ENCODE measurements around the gene HOXC11.

Gene HOXC11

GRCh38 chr12:53977596-53978445 lies 4.9 kb downstream of the HOXC11 start:
- in situ Hi-C loops (cut with MboI; ENCODE audit: low sequenced_read_pairs, unreplicated experiment) = no loop called here
- no peak for TF ChIP-seq CTCF (IDR thresholded peaks at IDR 0.05; ENCODE audit: borderline replicate concordance, control extremely low read depth, extremely low read depth, insufficient read depth, missing control alignments)
- DNase-seq (ENCODE audit: low spot score) = no peak

GRCh38 chr12:53978477-53979356 lies 5.8 kb downstream of the HOXC11 start:
- TF ChIP-seq CTCF (IDR thresholded peaks at IDR 0.05; ENCODE audit: borderline replicate concordance, control extremely low read depth, extremely low read depth, insufficient read depth, missing control alignments) = no peak
- no peak for DNase-seq (ENCODE audit: low spot score)
- in situ Hi-C loops (cut with MboI; ENCODE audit: low sequenced_read_pairs, unreplicated experiment) = no loop called here

- no peak for TF ChIP-seq CTCF (IDR thresholded peaks at IDR 0.05; ENCODE audit: borderline replicate concordance, control extremely low read depth, extremely low read depth, insufficient read depth, missing control alignments)
- no peak for DNase-seq (ENCODE audit: low spot score)
- in situ Hi-C loops (cut with MboI; ENCODE audit: low sequenced_read_pairs, unreplicated experiment) = no loop called here
Observed at GRCh38 chr12:53980104-53980801, 7.3 kb downstream of the HOXC11 start.

- TF ChIP-seq CTCF (IDR thresholded peaks at IDR 0.05; ENCODE audit: borderline replicate concordance, control extremely low read depth, extremely low read depth, insufficient read depth, missing control alignments) = no peak
- in situ Hi-C loops (cut with MboI; ENCODE audit: low sequenced_read_pairs, unreplicated experiment) = no loop called here
- DNase-seq (ENCODE audit: low spot score) = no peak
Observed at GRCh38 chr12:53980802-53981496, 8.0 kb downstream of the HOXC11 start.

GRCh38 chr12:53981634-53982565 lies 9.0 kb downstream of the HOXC11 start:
- no peak for TF ChIP-seq CTCF (IDR thresholded peaks at IDR 0.05; ENCODE audit: borderline replicate concordance, control extremely low read depth, extremely low read depth, insufficient read depth, missing control alignments)
- in situ Hi-C loops (cut with MboI; ENCODE audit: low sequenced_read_pairs, unreplicated experiment) = no loop called here
- no peak for DNase-seq (ENCODE audit: low spot score)

All from GM13976 (cell line).